Nephron (organoid): ENCODE measurements around the gene ALDH4A1.
"Not testable (repeated sequence)": the region's sequence is repeated elsewhere in the genome, so short reads cannot be mapped to it uniquely, and the experiment has no call there.

Source experiments
- H3K27ac Mint-ChIP-seq, 3 experiments: 2 replicates each; pipeline ENCODE4 v1.8.0; 2020; ENCODE audit warnings: mixed read lengths in 3 of 3, mild to moderate bottlenecking in 2 of 3, moderate library complexity in 1 of 3
- H3K27me3 Mint-ChIP-seq: 2 replicates; pipeline ENCODE4 v1.8.0; 2021; ENCODE audit warnings: low read depth, mild to moderate bottlenecking, moderate library complexity, mixed read lengths
- H3K36me3 Mint-ChIP-seq: 2 replicates; pipeline ENCODE4 v1.8.0; 2020; ENCODE audit warnings: low read depth, mixed read lengths
- H3K4me1 Mint-ChIP-seq: 2 replicates; pipeline ENCODE4 v1.8.0; 2020; ENCODE audit warnings: mixed read lengths
- H3K4me3 Mint-ChIP-seq, 3 experiments: 2 replicates each; pipeline ENCODE4 v1.8.0; 2020; ENCODE audit warnings: mild to moderate bottlenecking in 3 of 3, mixed read lengths in 3 of 3, moderate library complexity in 2 of 3
- H3K9me3 Mint-ChIP-seq: 2 replicates; pipeline ENCODE4 v1.8.0; 2020; ENCODE audit warnings: mixed read lengths
- TF ChIP-seq, protein P1 (sequence below), 3 experiments: fragments of 200-600 bp; sonication (generic); IDR thresholded peaks; one replicate each; pipeline ENCODE4 v1.5.0; 2021; ENCODE audit warnings: antibody characterized with exemption in 3 of 3; ENCODE audit not compliant: unreplicated experiment in 3 of 3

The ALDH4A1 gene

DNA sequence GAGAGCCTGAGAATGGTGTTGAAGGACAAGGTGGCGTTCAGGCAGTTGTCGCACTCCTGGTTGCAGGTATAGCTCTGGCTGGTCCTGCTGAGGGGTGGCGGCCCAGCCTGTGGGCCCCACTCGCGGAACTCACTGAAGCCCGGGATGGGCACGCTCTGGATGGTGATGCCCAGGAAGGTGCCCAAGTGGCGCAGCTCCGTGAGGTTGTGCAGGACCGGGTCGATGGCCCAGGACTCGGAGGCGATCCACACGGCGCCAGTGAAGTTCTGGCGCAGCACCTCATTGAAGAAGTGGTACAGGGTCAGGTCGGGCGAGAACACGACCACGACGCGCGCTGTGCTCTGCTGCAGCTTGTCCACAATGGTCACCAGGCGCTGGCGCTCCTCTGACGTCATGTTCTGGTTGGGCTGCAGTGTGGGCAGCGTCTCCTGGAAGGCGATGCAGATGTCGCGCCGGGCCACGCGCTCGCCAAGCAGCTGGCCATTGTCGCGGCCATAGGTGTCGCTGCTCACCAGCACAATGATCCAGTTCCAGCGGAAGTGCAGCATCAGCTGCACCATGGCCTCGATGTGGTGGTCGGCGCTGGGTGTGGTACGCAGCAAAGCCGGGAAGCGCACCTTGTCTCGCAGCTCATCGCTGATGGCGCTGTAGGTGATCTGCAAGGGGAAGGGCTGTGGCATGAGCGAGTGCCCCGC is 47.9 kb downstream of the ALDH4A1 start:
- Mint-ChIP-seq H3K4me1 (peaks cover 14% of the 10 kb centered on the region), H3K36me3 (no peaks in the 10 kb centered on the region), H3K9me3 (no peaks in the 10 kb centered on the region), H3K4me3 (no peak overlapping the region), H3K27ac (no peak overlapping the region), H3K27me3 (peaks cover 14% of the 10 kb centered on the region)
- TF ChIP-seq, protein P1, sequence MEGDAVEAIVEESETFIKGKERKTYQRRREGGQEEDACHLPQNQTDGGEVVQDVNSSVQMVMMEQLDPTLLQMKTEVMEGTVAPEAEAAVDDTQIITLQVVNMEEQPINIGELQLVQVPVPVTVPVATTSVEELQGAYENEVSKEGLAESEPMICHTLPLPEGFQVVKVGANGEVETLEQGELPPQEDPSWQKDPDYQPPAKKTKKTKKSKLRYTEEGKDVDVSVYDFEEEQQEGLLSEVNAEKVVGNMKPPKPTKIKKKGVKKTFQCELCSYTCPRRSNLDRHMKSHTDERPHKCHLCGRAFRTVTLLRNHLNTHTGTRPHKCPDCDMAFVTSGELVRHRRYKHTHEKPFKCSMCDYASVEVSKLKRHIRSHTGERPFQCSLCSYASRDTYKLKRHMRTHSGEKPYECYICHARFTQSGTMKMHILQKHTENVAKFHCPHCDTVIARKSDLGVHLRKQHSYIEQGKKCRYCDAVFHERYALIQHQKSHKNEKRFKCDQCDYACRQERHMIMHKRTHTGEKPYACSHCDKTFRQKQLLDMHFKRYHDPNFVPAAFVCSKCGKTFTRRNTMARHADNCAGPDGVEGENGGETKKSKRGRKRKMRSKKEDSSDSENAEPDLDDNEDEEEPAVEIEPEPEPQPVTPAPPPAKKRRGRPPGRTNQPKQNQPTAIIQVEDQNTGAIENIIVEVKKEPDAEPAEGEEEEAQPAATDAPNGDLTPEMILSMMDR (IDR thresholded peaks at IDR 0.05; ENCODE audit: unreplicated experiment in 3 of 3) = no peak

DNA sequence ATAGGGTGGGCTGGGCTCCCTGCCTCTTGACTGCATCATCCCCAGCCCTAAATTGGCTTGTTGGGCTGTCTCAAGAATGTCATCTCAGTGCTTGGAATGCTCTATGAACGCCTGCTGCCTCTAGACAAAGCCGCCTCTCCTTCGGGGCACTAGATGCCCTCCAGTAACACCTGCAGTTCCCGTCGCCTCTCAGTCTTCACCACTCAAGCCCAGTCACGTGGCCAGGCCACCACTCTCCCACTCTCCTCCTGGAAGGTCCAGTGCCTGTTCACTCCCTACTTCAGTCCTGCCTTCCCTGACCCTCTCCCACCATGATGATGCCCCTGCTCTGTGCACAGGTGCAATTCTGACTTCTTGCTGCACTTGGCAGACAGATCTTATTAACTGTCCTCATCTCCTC is 49.9 kb downstream of the ALDH4A1 start:
- H3K4me3 Mint-ChIP-seq = no peak overlapping the region
- H3K9me3 Mint-ChIP-seq = peaks cover 2% of the 10 kb centered on the region

DNA sequence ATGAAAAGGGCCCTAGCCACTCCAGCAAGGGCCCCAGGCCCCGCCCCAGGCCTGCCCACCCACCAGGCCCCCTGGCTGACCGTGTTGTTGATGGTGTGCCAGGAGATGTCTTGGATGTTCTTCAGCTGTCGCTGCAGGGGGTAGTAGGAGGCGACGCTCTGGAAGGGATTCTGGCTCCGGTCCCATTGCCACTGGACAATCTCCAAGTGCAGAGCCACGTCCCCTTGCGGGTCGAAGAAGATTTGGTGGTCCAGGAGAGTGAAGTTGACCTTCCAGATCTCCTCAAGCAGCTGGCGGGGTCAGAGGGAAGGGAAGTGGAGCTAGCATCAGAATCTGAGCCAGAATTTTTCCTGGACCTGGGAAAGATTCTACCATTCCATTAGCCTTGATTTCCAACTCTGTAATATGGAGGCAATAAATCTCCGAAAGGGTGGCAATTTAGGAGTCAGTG is 53.1 kb downstream of the ALDH4A1 start:
- peaks cover 25% of the 10 kb centered on the region for H3K9me3 Mint-ChIP-seq
- H3K36me3 Mint-ChIP-seq = no peaks in the 10 kb centered on the region
- peak overlapping the region; percentile 19 to 85 (median 76) for H3K27ac Mint-ChIP-seq
- peaks cover 14% of the 10 kb centered on the region for H3K4me1 Mint-ChIP-seq
- peaks cover 34% of the 10 kb centered on the region for H3K27me3 Mint-ChIP-seq
- TF ChIP-seq, protein P1 (IDR thresholded peaks at IDR 0.05; ENCODE audit: unreplicated experiment in 3 of 3) = no peak
- H3K4me3 Mint-ChIP-seq = peak overlapping the region in 1 of 3 experiments; percentile 7

More for the DNA sequence above, 49.9 kb downstream of the ALDH4A1 start:
- Mint-ChIP-seq H3K36me3 (no peaks in the 10 kb centered on the region), H3K4me1 (peaks cover 23% of the 10 kb centered on the region), H3K27ac (no peak overlapping the region), H3K27me3 (peaks cover 17% of the 10 kb centered on the region)
- TF ChIP-seq, protein P1 (IDR thresholded peaks at IDR 0.05; ENCODE audit: unreplicated experiment in 3 of 3) = no peak

DNA sequence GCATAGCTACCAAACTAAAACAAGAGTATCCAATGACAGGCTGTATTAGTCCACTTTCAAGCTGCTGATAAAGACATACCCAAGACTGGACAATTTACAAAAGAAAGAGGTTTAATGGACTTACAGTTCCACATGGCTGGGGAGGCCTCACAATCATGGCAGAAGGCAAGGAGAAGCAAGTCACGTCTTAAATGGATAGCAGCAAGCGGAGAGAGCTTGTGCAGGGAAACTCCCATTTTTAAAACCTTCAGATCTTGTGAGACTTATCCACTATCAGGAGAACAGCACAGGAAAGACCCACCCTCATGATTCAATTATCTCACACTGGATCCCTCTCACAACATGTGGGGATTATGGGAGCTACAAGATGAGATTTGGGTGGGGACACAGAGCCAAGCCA is 54.6 kb downstream of the ALDH4A1 start:
- Mint-ChIP-seq H3K9me3 (peaks cover 30% of the 10 kb centered on the region), H3K27ac (peak overlapping the region in 1 of 3 experiments; percentile 45), H3K27me3 (peaks cover 45% of the 10 kb centered on the region), H3K4me1 (peaks cover 14% of the 10 kb centered on the region)
- H3K4me3 Mint-ChIP-seq, H3K36me3 Mint-ChIP-seq: not testable (repeated sequence)

DNA sequence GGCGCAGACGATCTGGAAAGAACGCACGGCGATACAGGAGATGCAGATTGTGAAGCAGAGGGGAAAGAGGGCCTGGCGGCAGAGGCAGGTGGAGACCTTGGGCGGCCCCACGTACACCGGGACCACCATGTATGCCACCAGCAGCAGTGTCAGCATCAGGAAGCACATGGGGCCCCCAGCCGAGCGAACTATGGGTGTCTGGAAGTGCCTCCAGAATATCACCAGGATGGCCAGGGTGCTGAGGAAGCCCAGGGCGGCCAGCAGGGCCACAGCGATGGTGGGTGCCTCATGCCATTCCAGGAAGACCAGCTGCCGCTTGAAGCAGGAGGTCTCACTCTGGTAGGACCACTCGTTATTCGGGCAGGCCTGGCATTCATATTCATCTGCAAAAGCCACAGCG is 62.2 kb downstream of the ALDH4A1 start:
- TF ChIP-seq, protein P1 (IDR thresholded peaks at IDR 0.05; ENCODE audit: unreplicated experiment in 3 of 3) = no peak
- H3K27ac Mint-ChIP-seq = no peak overlapping the region
- H3K4me3 Mint-ChIP-seq = no peak overlapping the region
- no peaks in the 10 kb centered on the region for H3K4me1 Mint-ChIP-seq
- H3K27me3 Mint-ChIP-seq = peaks cover 49% of the 10 kb centered on the region
- no peaks in the 10 kb centered on the region for H3K36me3 Mint-ChIP-seq
- H3K9me3 Mint-ChIP-seq = peaks cover 28% of the 10 kb centered on the region

DNA sequence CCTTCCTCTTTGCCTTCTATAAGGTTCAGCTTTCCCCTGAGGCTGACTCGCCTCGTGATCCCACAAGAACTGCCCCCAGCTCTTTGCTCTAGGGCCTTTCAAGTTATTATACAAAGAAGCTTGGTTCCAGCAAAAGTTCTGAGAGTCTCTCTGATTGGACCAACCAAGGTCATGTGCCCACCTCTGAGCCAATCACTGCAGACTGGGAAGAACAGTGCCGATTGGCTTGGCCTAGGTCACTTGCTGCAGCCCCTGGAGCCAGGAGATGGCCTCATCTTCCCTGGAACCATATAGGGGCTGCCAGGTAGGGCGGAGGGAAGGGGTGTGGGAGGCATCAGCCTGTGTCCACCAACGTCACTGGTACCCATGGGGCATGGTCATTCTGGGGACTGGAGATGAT is 65.7 kb downstream of the ALDH4A1 start:
- no peaks in the 10 kb centered on the region for H3K4me1 Mint-ChIP-seq
- no peak overlapping the region for H3K4me3 Mint-ChIP-seq
- TF ChIP-seq, protein P1 (IDR thresholded peaks at IDR 0.05; ENCODE audit: unreplicated experiment in 3 of 3) = no peak
- no peak overlapping the region for H3K27ac Mint-ChIP-seq
- peaks cover 32% of the 10 kb centered on the region for H3K27me3 Mint-ChIP-seq
- peaks cover 7% of the 10 kb centered on the region for H3K9me3 Mint-ChIP-seq
- no peaks in the 10 kb centered on the region for H3K36me3 Mint-ChIP-seq

DNA sequence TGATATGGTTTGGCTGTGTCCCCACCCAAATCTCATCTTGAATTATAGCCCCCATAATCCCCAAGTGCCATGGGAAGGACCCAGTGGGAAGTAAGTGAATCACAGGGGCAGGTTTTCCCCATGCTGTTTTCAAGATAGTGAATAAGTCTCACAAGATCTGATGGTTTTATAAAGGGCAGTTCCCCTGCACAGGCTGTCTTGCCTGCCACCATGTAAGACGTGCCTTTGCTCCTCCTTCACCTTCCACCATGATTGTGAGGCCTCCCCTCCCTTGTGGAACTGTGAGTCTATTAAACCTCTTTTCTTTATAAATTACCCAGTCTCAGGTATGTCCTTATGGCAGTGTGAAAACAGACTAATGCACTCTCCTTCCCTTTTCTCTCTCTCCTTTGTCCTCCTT is 70.0 kb downstream of the ALDH4A1 start:
- not testable (repeated sequence) for H3K27ac Mint-ChIP-seq, H3K4me1 Mint-ChIP-seq, H3K4me3 Mint-ChIP-seq, H3K36me3 Mint-ChIP-seq
- H3K9me3 Mint-ChIP-seq = peaks cover 14% of the 10 kb centered on the region
- H3K27me3 Mint-ChIP-seq = peaks cover 27% of the 10 kb centered on the region
